Activated T-cell treated with anti-CD3 and anti-CD28 coated beads, Interleukin-2, amount 50 U/mL, for 72 hours (primary cell): ENCODE measurements around the gene ZCWPW2. TPM values are rescaled to one million over a fixed set of nuclear protein-coding genes. Genes with fewer than 3 reads are reported as not detected.

Experiments
- ATAC-seq, 2 donors: fragments of 150-1000 bp; cut with Tn5 transposase; replicated peaks in 1 of 2; 2 replicates each; pipeline ENCODE4 v1.10.0; 2021; ENCODE audit warnings: moderate library complexity in 2 of 2, mild to moderate bottlenecking in 1 of 2
- DNase-seq, 2 donors: peaks; one replicate each; pipeline ENCODE4 v3.0.0; 2021 to 2022; ENCODE audit warnings: mixed read lengths in 1 of 2
- H3K27ac Mint-ChIP-seq: one replicate; pipeline ENCODE4 v1.8.0; 2022; ENCODE audit warnings: mild to moderate bottlenecking, moderate library complexity, mixed read lengths
- H3K27me3 Mint-ChIP-seq: one replicate; pipeline ENCODE4 v1.8.0; 2022; ENCODE audit warnings: low read depth, mixed read lengths
- H3K36me3 Mint-ChIP-seq, 2 donors: one replicate each; pipeline ENCODE4 v1.8.0; 2022; ENCODE audit warnings: mixed read lengths in 2 of 2, mild to moderate bottlenecking in 1 of 2; ENCODE audit not compliant: insufficient read depth in 2 of 2
- H3K4me1 Mint-ChIP-seq: one replicate; pipeline ENCODE4 v1.8.0; 2022; ENCODE audit warnings: low read depth, mixed read lengths
- H3K4me3 Mint-ChIP-seq, 2 donors: one replicate each; pipeline ENCODE4 v1.8.0; 2022; ENCODE audit warnings: mild to moderate bottlenecking in 2 of 2, mixed read lengths in 2 of 2, moderate library complexity in 2 of 2
- H3K9me3 Mint-ChIP-seq, 2 donors: one replicate each; pipeline ENCODE4 v1.8.0; 2022; ENCODE audit warnings: mixed read lengths in 2 of 2
- total RNA-seq, 2 donors: library from RNA; stranded (reverse); gene quantifications; one replicate each; pipeline ENCODE4 v1.2.3, GENCODE V29; 2022

The ZCWPW2 gene
- total RNA-seq, 2 donors from 2014 or later = 0.35 to 0.55 TPM

DNA sequence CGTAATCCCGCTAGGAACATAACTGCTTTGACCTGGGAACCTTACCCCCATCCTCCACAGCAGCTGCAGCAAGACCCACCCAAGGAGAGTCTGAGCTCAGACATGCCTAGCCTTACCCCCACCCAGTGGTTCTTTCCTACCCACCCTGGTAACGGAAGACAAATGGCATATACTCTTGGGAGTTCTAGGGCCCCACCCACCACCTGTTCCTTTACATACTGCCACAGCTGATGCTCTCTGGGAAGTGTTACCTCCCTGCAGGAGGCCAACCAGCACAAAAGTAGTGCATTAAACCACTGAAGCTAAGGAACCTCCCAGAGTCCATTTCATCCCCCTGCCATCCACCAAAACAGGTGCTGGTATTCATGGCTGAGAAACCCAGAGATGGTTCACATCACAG, 50.7 kb downstream of the ZCWPW2 start:
- H3K4me3 Mint-ChIP-seq = no peak overlapping the region
- H3K9me3 Mint-ChIP-seq = peaks cover 18 to 32% of the 10 kb centered on the region in 2 donors
- DNase-seq = no peak
- H3K36me3 Mint-ChIP-seq = peaks cover 6 to 8% of the 10 kb centered on the region in 2 donors
- H3K4me1 Mint-ChIP-seq = no peaks in the 10 kb centered on the region
- ATAC-seq = no peak
- no peaks in the 10 kb centered on the region for H3K27me3 Mint-ChIP-seq
- H3K27ac Mint-ChIP-seq = no peak overlapping the region

DNA sequence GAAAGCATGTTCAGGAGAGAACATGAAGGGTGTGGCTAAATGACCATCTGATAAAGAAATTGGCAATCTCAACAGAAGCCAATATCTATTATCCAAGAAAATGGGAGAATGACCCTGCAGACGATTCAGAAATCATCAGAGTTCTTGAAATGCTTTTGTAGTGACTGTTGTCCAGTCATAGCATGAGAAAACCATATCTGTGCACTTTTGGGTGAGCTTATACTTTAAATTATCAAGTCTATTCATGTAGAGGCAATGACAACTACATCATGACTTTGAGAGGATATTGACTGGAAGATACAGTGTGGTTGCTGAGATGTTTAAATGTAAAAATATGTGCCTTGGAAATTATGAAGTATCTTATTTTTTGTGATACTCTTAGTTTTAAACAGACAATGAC, 57.7 kb downstream of the ZCWPW2 start:
- Mint-ChIP-seq H3K9me3 (peaks cover 11 to 22% of the 10 kb centered on the region in 2 donors), H3K4me3 (no peak overlapping the region), H3K4me1 (no peaks in the 10 kb centered on the region), H3K27me3 (no peaks in the 10 kb centered on the region), H3K27ac (no peak overlapping the region), H3K36me3 (peaks cover 4 to 6% of the 10 kb centered on the region in 2 donors)
- ATAC-seq = no peak
- no peak for DNase-seq

DNA sequence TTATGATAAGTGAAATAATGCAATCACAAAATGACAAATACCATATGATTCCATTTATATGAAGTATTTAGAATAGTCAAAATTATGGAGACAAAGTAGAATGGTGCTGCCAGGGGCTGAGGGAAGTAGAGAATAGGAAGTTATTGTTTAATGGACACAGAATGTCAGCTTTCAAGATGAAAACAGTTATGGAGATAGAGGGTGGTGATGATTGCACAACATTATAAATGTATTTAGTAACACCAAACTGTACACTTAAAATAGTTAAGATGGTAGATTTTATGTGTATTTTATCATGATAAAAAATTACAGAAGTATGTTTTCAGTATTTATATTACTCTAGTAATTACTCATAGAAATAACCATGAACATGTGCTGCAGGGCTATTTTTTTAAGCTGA, 100.9 kb downstream of the ZCWPW2 start:
- H3K4me3 Mint-ChIP-seq = no peak overlapping the region
- DNase-seq = no peak
- no peak for ATAC-seq
- peaks cover 5 to 7% of the 10 kb centered on the region in 2 donors for H3K9me3 Mint-ChIP-seq
- H3K27ac Mint-ChIP-seq = peak overlapping the region; percentile 40
- H3K27me3 Mint-ChIP-seq = no peaks in the 10 kb centered on the region
- H3K36me3 Mint-ChIP-seq = no peaks in the 10 kb centered on the region
- H3K4me1 Mint-ChIP-seq = no peaks in the 10 kb centered on the region

DNA sequence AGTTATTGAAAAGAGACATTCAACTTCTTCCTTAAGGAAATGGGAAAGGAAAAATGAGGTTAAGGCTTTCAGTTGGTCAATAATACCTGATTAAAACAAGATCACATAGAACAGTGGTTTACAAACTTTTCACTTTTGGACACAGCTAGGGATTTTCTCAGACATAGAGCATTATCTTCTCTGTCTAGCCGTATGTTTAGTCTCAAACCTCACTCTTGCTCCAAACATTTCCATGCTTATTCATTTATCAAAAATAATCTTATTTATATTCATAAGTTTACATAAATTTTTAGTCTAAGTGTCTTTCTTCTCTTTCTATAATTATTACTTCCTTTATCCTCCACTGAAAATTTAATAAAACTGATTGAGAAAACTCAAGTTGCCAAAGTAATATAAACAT, 114.3 kb downstream of the ZCWPW2 start:
- no peaks in the 10 kb centered on the region for H3K27me3 Mint-ChIP-seq
- H3K27ac Mint-ChIP-seq = no peak overlapping the region

DNA sequence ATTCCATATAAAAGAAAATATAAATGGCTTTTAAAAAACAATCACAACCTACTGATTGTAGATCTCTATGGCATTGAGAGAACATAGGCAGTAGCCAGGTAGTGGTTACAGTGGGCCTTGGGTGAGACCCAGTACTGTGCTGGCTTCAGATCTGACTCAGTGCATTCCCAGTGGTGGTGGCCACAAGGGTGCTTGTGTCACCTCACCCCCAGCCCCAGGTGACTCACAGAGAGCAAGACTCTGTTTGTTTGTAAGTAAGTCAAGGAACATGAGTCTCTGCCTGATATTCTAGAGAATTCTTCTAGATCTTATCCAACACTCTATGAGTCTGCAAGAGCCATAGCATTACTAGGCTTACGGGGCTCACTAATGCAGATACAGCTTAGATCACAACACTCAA, 118.9 kb downstream of the ZCWPW2 start:
- Mint-ChIP-seq H3K4me1 (no peaks in the 10 kb centered on the region), H3K27ac (no peak overlapping the region), H3K36me3 (peaks cover 2 to 3% of the 10 kb centered on the region in 2 donors), H3K4me3 (no peak overlapping the region), H3K27me3 (no peaks in the 10 kb centered on the region), H3K9me3 (peaks cover 9 to 13% of the 10 kb centered on the region in 2 donors)
- DNase-seq = peak in 1 of 2 donors; percentile 7
- ATAC-seq = peak; percentile 38 to 47

More for the DNA sequence above, 114.3 kb downstream of the ZCWPW2 start:
- H3K4me3 Mint-ChIP-seq = no peak overlapping the region
- peaks cover 5% of the 10 kb centered on the region in 2 donors for H3K9me3 Mint-ChIP-seq
- peaks cover 2 to 3% of the 10 kb centered on the region in 2 donors for H3K36me3 Mint-ChIP-seq
- DNase-seq = no peak
- H3K4me1 Mint-ChIP-seq = no peaks in the 10 kb centered on the region
- ATAC-seq = no peak

DNA sequence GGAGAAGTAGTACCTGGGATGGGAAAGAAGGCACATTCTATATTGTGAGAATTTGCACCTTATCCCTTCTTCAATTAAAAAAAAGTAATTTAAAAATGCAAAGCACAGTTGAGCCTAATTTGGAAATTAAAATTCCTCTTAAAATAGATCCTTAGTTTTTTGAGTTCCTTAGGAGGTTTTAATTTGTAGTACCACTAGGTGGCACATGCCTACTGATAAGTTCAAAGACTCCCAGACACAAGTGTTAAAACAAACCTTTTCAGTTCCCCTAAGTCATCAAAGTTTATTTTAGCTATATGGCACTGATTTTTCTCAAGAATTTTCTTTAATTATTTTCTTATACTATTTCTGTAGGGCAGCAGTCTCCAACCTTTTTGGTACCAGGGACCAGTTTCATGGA, 127.7 kb downstream of the ZCWPW2 start:
- Mint-ChIP-seq H3K4me3 (no peak overlapping the region), H3K27me3 (no peaks in the 10 kb centered on the region), H3K9me3 (peaks cover 3 to 8% of the 10 kb centered on the region in 2 donors), H3K27ac (no peak overlapping the region), H3K4me1 (no peaks in the 10 kb centered on the region), H3K36me3 (no peaks in the 10 kb centered on the region)
- ATAC-seq = no peak
- DNase-seq = no peak

DNA sequence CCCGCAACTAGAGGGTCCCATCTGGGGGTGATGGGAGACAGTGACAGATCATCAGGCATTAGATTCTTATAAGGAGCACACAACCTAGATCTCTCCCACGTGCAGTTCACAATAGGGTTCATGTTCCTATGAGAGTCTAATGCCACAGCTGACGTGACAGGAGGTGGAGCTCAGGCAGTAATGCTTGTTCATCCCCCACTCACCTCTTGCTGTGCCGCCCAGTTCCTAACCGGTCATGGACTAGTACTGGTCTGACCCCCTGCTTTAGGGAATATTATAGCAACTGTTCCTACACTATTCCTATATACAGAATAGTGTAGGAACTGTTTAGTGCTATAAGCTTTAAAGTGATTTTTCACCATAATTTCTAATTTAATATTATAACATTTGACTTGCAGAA, 128.2 kb downstream of the ZCWPW2 start:
- no peak overlapping the region for H3K27ac Mint-ChIP-seq
- H3K4me1 Mint-ChIP-seq = no peaks in the 10 kb centered on the region
- H3K4me3 Mint-ChIP-seq = no peak overlapping the region
- H3K9me3 Mint-ChIP-seq = peaks cover 0 to 8% of the 10 kb centered on the region in 2 donors
- no peaks in the 10 kb centered on the region for H3K36me3 Mint-ChIP-seq
- no peak for ATAC-seq
- H3K27me3 Mint-ChIP-seq = no peaks in the 10 kb centered on the region
- DNase-seq = no peak

DNA sequence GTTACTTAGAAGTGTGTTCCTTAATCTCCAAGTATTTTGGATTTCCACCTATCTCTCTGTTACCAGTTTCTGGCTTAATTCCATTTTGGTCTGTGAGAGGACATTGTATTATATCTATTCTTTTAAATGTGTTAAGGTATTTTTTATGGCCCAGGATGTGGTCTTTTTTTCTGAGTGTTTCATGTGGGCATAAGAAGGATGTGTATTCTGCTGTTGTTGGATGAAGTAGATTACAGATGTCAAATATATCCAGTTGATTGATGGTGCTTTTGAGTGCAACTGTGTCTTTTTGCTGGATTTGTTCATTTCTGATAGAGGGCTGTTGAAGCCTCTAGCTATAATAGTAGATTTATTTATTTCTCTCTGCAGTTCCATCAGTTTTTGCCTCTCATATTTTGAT, 136.6 kb downstream of the ZCWPW2 start:
- no peak for DNase-seq
- Mint-ChIP-seq H3K27me3 (no peaks in the 10 kb centered on the region), H3K4me3 (no peak overlapping the region), H3K9me3 (peaks cover 9 to 15% of the 10 kb centered on the region in 2 donors), H3K36me3 (peaks cover 4 to 9% of the 10 kb centered on the region in 2 donors), H3K27ac (no peak overlapping the region), H3K4me1 (no peaks in the 10 kb centered on the region)
- no peak for ATAC-seq

DNA sequence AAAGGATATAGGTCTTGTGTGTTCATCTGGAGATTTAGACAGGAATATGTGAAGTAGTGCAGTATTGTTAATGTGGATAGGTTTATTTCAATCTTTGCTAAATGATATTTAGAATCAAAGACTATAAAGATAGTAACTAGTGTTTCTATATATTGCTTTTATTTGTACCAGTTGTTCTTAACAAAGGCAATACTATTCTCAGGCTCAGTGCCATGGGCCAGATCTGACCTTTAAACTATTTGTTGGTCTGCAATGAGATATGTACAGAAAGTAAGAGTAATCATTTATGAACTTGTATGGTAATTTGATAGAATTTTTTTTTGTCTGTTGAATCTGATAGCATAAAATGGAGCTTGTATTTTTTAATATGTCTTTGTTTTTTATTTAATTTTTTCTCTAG, 146.8 kb downstream of the ZCWPW2 start:
- H3K4me1 Mint-ChIP-seq = no peaks in the 10 kb centered on the region
- no peaks in the 10 kb centered on the region for H3K36me3 Mint-ChIP-seq
- ATAC-seq (no peak), DNase-seq (no peak)
- H3K27ac Mint-ChIP-seq = no peak overlapping the region
- no peak overlapping the region for H3K4me3 Mint-ChIP-seq
- H3K27me3 Mint-ChIP-seq = no peaks in the 10 kb centered on the region
- no peaks in the 10 kb centered on the region for H3K9me3 Mint-ChIP-seq

DNA sequence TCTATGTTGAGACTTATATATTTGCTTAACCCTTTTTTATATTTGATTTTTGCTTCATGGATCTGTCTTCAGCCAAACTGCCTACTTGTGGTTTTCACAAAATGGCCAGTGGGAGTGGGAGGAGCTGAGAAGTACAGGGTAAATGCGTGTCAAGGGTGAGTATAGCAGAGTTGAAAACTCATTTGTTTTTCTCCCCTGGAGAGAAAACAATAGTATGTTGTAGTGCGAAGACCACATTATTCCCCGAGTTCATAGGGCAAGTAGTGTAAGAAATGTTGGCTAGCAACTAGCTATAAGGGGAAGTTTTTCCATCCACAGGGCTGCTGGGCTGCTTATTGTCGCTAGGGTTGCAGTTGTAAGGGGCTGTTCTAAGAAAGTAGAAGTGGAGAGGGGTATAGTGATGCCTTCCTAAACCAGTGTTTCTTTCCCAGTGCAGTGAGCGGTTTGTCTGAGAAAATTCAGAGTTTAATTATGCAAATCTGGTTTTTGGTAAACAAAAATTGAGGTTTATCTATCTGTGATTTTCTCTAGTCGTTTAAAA, 153.9 kb downstream of the ZCWPW2 start:
- DNase-seq = no peak
- Mint-ChIP-seq H3K4me1 (no peaks in the 10 kb centered on the region), H3K27me3 (no peaks in the 10 kb centered on the region), H3K27ac (no peak overlapping the region), H3K36me3 (no peaks in the 10 kb centered on the region), H3K9me3 (no peaks in the 10 kb centered on the region), H3K4me3 (no peak overlapping the region)
- ATAC-seq = no peak

DNA sequence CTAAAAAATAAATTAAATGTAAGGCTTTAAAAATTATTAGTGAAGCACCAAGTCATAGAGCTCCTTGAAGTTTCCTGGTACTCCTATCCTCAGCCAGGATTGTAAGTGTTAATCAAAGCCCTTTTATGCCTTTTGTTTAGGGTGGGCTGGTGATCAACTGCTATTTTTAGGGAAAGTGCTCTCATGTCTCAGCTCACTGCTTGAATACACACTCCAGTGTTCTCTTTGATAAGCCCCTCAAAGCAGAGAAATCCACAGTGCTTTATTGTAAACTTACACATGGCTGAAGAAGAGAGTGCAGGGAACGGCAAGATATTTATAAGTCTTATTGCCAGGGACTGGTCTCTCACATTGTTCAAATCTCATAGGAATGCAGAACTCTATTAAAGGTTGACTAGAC, 156.5 kb downstream of the ZCWPW2 start:
- Mint-ChIP-seq H3K4me3 (no peak overlapping the region), H3K27me3 (no peaks in the 10 kb centered on the region), H3K9me3 (no peaks in the 10 kb centered on the region), H3K36me3 (no peaks in the 10 kb centered on the region), H3K4me1 (no peaks in the 10 kb centered on the region), H3K27ac (no peak overlapping the region)
- ATAC-seq (no peak), DNase-seq (no peak)

DNA sequence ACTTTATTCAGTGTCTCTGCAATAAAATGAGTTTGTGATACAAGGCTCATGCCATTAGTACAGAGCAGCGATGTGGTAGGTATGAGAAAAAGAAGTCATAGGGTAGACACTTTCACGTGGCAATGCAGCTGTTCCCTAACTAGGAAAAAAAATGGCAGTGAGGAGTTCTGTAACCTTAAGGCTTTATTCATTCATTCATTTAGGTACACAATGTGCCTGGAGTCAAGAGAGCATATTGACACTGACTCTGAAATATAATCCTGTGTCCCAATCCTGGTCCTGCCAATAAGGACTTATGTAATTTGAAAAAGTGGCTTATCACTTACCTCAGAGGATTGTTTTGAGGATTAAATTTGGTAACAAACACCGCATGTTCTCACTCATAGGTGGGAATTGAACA, 173.1 kb downstream of the ZCWPW2 start:
- H3K4me3 Mint-ChIP-seq = no peak overlapping the region
- H3K9me3 Mint-ChIP-seq = no peaks in the 10 kb centered on the region
- DNase-seq = no peak
- no peaks in the 10 kb centered on the region for H3K36me3 Mint-ChIP-seq
- H3K4me1 Mint-ChIP-seq = no peaks in the 10 kb centered on the region
- H3K27me3 Mint-ChIP-seq = no peaks in the 10 kb centered on the region
- ATAC-seq = no peak
- no peak overlapping the region for H3K27ac Mint-ChIP-seq

DNA sequence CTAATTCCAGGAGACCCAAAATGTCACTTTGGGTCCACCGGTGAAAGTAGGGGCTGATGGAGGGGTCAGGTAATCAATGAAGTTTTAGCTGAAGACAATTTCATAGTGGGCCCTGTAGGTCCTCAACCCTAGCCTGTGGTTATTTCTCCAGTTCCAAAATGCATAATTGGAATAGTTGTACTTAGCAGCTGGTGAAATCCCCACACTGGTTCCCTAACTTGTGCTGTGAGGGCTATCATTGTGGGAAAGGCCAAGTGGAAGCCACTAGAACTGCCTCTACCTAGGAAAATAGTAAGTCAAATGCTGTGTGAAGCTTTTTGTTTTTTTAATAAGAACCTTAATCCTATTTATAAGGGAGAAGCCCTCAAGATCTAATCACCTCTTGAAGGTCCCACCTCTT, 193.8 kb downstream of the ZCWPW2 start:
- H3K27ac Mint-ChIP-seq = no peak overlapping the region
- H3K36me3 Mint-ChIP-seq = peaks cover 3 to 8% of the 10 kb centered on the region in 2 donors

DNA sequence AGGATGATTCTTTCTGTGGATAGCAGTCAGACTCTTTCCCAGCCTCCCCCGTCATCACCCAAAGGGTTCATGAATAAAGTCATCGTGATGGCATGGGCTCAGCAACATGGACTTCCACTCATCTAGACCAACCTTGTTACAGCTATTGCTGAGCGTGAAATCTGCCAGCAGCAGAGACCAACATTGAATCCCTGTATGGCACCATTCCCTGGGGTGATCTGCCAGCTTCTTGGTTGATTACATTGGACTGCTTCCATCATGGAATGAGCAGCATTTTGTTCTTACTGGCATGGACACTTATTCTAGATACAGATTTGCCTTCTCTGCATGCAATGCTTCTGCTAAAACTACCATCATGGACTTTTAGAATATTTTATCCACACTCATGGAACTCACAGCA, 195.7 kb downstream of the ZCWPW2 start:
- H3K9me3 Mint-ChIP-seq = peaks cover 14% of the 10 kb centered on the region in 2 donors
- peaks cover 3 to 8% of the 10 kb centered on the region in 2 donors for H3K36me3 Mint-ChIP-seq
- H3K27me3 Mint-ChIP-seq = no peaks in the 10 kb centered on the region
- no peaks in the 10 kb centered on the region for H3K4me1 Mint-ChIP-seq
- no peak overlapping the region for H3K27ac Mint-ChIP-seq
- no peak overlapping the region for H3K4me3 Mint-ChIP-seq
- DNase-seq = no peak
- no peak for ATAC-seq

More for the DNA sequence above, 193.8 kb downstream of the ZCWPW2 start:
- ATAC-seq (no peak), DNase-seq (no peak)
- Mint-ChIP-seq H3K27me3 (no peaks in the 10 kb centered on the region), H3K9me3 (peaks cover 14% of the 10 kb centered on the region in 2 donors), H3K4me3 (no peak overlapping the region), H3K4me1 (no peaks in the 10 kb centered on the region)
